SK-N-DZ (cell line): ENCODE data around the gene CTDP1.

ENCODE experiments used
- DNase-seq: peaks from one replicate; pipeline ENCODE4 v3.0.0-alpha.2; 2015; ENCODE audit warnings: low spot score

CTDP1 gene

GRCh38 chr18:79763407-79763806 is 83.8 kb downstream of the CTDP1 start:
- DNase-seq = no peak

DNA sequence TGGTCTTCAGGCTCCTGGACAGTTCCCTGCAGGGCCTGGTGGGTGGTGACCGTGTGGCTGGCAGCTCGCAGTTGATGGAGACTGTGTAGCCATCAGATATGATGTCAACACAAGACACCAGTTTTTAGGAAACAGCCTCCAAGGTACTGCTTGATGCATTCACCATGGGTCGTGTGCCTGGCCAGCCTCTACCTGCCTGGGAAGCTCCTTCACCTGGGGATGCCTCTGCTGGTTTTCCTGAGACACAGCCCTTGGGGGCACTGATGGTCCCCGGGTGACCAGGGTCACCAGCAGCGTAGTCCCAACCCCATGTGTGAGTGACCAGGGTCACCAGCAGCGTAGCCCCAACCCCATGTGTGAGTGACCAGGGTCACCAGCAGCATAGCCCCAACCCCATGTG is 84.5 kb downstream of the CTDP1 start:
- DNase-seq = no peak

DNA sequence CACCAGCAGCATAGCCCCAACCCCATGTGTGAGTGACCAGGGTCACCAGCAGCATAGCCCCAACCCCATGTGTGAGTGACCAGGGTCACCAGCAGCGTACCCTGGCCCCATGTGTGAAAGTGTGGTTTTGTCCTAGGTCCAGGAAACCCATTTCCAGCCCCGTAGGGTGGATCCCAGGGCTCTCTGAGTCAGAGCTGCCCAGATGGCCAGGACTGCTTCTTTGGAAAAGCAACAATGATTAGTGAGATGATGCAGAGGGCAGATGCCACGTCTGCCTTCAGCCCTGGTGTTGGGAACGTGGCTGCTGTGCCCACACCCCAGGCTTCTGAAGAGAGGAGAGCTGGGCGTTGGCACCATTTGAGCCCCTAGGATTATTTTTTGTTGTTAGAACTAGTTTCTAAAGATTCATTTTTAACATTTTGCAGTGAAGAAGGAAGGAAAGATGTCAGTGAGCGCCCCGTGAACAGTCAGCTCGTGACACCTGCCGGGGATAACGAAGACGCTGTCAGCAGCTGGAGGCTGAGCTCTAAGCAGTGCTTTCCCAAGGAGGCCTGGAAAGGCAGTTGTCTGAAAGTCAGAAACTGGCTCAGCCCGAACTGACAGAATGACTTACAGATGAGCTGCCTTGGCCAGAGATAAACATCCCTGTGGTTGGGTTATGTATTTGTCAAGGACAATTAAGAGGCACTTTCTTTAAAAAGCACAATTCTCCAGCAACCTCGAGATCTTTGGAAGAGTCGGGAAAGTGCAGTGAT is 86.1 kb downstream of the CTDP1 start:
- DNase-seq = no peak

DNA sequence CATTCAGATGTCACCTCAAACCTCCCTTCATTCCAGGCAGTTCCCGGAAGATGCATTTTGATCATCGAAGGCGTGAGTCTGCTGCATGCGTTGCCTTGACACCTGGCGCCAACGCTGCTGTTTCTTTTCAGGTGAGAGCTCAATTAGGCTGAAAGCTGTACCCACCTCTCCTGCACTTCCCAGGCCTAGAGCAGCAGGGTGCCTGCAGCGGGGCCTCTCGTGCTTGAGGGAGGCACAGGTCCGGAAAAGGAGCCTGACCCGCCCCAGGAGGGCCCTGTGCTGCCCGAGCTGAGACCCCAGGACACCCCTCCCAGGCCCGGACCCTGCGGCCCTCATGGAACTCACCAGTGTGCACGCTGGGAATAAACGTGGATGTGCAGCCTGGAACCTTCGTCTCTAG is 86.7 kb downstream of the CTDP1 start:
- DNase-seq = no peak

DNA sequence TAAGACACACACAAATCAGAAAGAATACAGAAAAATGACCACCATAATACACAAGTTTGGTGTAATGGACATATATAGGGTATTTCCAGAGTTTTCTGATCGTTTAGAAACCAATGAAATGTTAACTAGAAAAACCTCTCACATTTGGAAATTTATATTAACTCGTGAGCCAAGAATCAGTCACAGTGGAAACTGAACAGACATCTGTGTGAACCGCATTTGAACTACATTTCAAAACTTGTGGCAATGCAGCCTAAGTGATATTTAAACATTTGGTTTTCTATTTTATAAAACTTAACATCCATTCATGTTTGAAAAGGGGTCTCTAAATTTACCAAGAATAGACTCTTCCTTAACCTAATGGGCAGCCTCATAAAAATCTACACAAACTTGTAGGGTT is 89.1 kb downstream of the CTDP1 start:
- DNase-seq = no peak

GRCh38 chr18:79769698-79770500 is 90.3 kb downstream of the CTDP1 start:
- DNase-seq = no peak

DNA sequence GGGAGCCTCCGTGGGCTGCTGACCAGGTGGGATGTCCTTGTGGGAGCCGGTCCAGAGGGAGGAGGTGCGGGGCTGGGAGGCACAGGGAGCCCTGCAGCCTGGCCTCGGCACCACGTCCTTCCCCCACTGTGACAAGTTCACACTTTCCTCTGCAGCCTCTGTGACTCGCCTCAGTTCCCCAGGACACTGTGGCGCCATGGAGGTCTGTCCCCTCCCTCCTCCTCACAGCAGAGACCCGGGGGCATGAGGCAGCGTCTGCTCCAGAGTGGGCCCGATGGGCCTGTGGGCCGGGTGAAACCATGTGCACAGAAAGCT is 90.9 kb downstream of the CTDP1 start:
- DNase-seq = no peak

GRCh38 chr18:79770826-79771225 is 91.2 kb downstream of the CTDP1 start:
- DNase-seq = no peak

- DNase-seq = no peak
Observed at GRCh38 chr18:79771446-79772107, 92.0 kb downstream of the CTDP1 start.

DNA sequence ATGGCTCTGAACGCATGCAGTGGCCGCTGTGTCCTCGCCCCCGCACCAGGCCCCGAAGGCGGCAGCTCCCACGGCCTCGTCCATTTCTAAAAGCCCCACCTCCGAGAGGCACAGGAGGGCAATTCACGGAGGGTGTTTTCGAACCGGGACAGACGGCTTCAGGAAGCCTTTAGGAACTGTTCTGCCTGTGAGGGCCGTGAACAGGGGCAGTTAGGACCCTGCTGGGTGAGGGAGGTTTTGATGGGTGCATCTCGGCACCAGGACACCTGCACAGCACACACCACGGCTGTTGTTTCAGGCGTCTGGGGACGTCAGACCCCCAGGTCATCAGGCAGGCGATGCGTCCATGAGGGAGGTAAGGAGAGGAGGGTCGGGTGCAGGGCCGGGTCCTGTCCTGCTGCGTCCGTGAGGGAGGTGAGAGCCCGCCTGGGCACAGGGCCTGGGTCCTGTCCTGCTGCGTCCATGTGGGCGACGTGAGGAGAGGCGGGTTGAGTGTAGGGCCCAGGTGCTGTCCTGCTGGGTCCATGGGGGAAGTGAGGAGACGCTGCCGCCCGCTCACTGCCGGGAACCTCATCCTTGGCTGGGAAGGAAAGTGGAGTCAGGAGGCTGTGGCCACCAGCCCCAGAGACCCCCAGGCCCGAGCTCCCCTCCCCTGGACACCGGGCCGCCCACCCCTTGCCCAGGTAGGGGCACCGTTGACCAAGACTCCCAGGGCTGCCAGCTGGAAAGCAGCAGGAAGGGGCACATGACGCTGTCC is 92.7 kb downstream of the CTDP1 start:
- no peak for DNase-seq

GRCh38 chr18:79772865-79773696 is 93.5 kb downstream of the CTDP1 start:
- DNase-seq = no peak

DNA sequence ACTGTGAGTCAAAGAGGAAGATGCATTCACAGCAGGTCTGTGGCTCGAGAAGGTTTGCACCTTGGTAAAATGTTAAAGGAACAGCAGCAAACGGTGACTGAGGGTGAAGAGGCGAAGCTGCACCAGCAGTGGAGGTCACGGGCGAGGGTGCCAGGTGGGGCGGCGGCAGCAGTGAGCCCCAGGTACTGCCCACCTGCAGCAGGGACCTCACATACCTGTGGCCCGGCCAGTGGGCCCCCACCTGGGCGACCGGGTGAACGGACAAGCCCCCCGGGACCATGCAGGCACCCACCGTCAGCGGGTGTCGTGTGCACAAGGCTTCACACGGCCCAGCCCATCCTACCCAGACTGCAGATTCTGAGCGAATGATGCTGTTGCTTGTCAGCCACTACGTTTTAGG is 94.5 kb downstream of the CTDP1 start:
- no peak for DNase-seq

DNA sequence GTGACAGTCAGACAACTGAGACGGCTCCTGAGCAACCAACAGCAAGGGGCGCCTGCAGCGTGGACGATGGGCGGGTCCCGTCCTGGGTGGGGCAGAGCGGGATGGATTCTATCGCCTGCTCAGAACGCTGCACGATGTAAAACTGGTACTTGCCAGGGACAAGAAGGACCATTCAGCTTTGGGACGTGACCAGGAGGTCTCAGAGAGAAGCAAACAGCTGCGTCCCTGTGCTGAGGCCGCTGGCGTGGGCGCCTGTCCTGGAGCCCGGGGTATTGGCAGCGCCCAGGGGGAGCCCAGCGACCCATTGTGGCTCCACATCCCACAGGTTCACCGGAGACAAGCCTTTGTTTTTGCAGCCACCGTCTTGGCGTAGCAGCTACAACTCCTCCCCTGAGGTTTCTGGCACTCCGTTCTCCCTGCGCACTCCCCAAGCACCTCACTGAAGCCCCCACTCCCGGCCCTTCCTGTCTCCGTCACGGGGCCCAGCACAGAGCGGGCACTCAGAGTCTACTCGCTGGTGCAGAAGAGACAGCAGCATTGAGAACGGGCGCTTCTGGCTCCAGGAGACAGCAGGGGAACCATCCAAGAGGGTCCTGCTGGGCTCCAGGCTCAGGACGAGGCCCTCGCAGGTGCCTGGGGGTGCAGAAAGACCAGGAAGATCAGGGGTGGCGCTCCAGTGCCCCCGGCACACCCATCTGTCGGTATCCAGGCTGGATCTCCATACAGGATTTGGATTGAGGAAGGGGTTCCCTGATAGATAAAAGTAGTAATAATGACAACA is 96.0 kb downstream of the CTDP1 start:
- DNase-seq = no peak

DNA sequence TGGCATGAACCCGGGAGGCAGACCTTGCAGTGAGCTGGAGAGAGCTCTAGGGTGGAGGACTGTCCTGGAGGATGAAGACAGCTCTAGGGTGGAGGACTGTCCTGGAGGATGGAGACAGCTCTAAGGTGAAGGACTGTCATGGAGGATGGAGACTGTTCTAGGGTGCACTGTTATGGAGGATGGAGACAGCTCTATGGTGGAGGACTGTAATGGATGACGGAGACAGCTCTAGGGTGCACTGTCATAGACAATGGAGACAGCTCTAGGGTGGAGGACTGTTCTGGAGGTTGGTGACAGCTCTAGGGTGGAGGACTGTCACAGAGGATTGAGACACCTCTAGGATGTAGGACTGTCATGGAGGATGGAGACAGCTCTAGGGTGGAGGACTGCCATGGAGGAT is 97.1 kb downstream of the CTDP1 start:
- no peak for DNase-seq

DNA sequence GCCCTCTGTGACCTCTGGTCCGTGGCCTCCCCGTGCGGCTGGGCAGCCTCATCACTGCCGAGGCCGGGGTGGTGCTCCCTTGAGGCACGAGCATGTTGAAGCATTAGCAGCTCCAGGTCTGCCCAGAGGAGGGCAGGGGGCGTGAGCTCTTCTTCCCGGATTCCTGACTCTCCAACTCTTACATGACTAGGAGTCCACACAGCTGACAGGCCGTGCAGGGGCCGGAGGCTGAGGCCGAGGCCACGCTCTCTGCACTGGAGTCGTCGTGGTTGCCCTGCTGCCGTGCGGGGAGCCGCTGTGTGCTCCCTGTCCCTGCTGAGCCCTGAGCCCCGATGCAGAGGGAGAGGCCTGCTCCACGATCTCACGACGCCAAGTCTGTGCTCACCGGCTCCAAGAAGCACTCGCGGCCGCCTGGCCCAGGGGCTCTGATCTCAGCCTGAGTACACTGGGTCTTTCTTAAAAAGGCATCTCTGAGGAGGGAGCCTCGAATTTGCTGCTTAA is 98.7 kb downstream of the CTDP1 start:
- no peak for DNase-seq

DNA sequence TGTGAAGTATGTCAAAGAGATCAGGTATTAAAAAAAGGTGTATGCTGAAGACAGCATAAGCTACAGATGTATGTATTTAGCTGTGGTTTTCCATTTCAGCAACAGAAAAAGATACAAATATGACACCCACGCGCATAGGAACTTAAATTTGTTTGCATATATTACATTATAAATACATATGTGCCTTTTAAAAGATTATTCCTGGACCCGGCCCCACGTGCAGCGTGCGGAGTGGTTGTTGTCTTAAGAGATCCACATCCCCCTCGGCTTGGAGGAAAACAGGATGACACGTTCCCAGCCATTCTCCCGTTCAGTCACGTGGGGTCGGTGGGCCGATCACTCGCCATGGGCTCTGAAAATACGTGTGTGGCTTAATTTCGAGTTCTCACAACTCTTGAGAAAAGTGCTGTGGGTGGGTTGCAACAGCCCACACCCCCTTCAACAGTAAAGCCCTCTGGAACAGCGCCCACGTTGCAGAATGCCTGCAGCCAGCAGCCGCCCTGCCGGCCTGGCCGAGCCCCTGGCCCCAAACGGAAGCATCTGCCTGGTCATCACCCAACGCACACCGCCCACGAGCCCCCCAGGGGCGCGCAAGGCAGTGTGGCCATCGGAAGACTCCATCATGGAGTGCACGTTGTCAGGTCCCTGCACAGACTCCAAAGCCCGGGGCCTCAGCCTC is 99.6 kb downstream of the CTDP1 start:
- DNase-seq = no peak

DNA sequence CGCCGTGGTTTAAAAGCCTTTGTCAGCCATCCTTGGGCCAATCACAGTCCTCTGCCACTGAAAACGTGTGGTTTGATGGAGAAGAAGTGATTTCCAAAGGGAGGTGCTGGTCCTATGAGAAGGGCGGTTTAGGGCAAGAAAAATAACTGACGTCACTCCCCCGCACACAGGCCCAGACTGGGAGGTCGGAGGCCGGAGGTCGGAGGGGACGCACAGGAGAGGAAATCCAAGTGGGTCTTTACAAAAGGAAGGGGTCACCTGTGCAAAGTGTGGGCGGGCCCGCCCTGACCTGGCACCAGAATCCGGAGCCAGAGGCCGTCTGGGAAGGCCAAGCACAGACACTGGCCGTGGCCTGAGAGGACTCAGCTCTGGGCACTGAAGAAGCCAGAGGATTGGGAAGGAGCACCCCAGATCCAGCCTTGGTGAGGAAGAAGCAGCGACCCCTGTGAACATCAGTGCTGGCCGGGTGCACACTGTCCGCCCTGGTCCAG is 100.1 kb downstream of the CTDP1 start:
- DNase-seq = no peak

DNA sequence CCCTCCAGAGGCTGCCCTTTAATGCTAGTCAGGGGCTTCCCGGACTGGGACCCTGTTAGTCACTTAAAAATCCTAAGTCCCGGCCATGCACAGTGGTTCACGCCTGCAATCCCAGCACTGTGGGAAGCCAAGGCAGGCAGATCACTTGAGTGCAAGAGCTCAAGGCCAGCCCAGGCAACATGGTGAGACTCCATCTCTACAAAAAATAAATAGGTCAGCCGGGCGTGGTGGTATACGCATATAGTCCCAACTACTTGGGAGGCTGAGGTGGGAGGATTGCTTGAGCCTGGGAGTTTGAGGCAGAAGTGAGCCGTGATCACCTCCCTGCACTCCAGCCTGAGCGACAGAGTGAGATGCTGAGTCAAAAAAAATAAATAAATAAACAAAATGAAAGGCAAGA is 100.9 kb downstream of the CTDP1 start:
- no peak for DNase-seq

GRCh38 chr18:79781331-79781941 is 101.8 kb downstream of the CTDP1 start:
- no peak for DNase-seq
